Forelimb muscle (tissue), 1 donor: ENCODE data around the gene VIPAS39. TPM values are rescaled to one million over a fixed set of nuclear protein-coding genes. Genes with fewer than 3 reads are reported as not detected.
"Not testable (repeated sequence)": the region's sequence is repeated elsewhere in the genome, so short reads cannot be mapped to it uniquely, and the experiment has no call there.

ENCODE experiments used
- DNase-seq: peaks from one replicate; pipeline ENCODE4 v3.0.0-alpha.2; 2013; ENCODE audit warnings: low read depth
- polyA plus RNA-seq: library from polyadenylated mRNA; unstranded; fragments of 120-200 nt; gene quantifications from one replicate; pipeline ENCODE4 v1.2.1, GENCODE V29; 2013; ENCODE audit not compliant: insufficient read length

The VIPAS39 gene
- polyA plus RNA-seq, 1 donor, result 23.9 TPM

DNA sequence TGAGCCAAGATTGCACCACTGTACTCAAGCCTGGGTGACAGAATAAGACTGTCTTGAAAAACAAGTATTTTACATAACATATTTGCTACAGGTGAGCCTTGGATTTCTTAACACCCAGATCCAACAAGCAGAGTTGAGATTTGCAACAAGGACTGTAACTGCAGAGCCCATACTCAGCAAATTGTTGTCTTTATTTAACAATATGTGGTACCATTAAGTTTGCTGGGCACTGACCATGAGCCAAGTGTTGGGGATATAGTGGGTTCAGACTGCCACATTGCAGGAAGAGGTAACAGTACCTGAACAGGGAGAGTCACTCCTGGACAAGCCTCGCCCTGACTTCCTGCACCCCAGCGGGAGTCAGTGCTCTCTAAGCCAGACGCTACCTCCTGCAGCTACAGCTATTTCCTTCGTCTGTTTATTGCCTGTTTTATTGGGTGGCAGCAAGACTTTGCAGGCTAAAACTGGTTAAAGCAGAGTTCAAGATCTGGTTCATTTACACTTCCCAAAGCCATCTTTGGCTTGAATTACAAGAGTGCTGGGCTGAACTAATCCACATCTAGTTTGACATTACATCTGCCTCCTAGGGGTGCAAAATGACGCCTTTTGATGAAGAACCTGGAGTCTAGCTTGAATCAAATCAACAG is 12.9 kb upstream of the VIPAS39 start:
- no peak for DNase-seq

DNA sequence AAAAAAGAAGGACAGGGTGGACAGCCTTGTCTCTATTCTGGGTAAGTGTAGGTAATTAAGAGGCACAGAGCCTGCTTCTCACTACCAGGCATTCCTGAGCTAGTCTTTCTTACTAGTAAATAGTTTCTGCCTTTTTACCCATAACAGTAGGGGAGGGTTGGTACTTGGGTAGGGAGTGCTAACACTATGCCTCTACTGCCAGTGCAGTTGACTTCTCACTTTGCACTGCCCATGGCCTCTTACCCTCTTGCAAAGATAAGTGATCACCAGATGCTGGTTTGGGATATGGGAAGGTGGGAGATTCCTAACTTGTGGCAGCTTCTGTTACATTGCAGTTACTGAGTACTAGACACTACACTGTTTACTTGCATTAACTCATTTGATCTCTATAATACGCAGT is 12.1 kb upstream of the VIPAS39 start:
- DNase-seq, result no peak

DNA sequence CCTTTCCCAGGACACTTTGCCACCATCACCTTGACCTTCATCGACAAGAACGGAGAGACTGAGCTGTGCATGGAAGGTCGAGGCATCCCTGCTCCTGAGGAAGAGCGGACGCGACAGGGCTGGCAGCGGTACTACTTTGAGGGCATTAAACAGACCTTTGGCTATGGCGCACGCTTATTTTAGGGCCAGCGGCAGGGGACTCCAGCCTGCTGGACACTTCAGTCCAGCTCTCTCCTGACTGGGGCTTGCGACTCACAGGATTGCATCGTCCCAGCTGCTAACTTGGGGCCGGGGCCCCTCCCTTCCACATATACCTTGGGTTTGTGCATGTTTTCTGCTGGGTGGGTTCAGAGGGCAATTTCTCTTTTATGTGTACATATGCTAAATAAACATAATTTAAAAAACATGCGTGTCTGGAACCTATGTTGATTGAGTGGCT is 11.7 kb upstream of the VIPAS39 start:
- no peak for DNase-seq

DNA sequence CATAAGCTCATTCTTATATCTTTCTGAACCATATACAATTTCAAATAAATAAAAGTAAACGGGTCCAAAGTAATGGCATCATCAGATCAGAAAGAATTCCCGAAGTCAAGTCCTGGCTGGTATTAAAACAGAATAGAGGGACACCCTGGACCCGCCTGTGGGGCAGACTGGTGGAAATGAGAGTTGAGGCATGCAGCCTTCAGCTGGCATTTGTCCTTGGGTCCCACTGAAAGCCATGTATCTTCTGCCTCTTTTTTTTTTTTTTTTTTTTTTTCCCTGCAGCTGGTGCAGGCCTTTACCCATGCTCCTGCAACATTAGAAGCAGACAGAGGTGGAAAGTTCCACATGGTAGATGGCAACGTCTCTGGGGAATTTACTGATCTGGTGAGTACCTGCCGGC is 10.4 kb upstream of the VIPAS39 start:
- no peak for DNase-seq

DNA sequence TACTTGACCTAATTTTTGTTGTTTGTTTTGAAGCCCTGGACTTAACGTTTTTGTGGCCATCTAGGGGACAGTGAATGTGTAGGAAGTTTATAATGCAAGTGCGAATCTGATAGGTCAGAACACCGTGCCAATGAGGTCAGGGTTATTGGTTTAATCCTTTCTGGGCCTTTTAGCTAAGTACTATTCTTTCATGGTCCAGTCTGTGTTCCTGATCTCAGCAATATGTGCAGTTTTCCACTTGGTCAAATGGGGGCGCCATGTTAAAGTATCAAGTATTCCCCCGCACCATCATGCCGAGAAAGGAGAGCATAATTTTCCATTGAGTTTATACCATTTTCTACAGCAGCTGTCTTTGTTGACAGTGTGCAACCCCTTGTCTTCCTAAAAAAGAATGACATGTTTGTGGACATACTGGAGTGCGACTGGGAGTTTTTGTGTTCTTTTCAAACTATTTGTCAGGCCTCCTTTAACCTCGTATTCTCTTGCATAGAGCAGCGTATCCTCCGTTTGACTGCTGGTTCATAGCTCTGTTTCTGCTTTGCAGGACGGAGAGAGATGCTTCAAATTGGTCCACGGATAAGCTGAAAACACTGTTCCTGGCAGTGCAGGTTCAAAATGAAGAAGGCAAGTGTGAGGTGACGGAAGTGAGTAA is 1.8 kb upstream of the VIPAS39 start:
- DNase-seq, result no peak

DNA sequence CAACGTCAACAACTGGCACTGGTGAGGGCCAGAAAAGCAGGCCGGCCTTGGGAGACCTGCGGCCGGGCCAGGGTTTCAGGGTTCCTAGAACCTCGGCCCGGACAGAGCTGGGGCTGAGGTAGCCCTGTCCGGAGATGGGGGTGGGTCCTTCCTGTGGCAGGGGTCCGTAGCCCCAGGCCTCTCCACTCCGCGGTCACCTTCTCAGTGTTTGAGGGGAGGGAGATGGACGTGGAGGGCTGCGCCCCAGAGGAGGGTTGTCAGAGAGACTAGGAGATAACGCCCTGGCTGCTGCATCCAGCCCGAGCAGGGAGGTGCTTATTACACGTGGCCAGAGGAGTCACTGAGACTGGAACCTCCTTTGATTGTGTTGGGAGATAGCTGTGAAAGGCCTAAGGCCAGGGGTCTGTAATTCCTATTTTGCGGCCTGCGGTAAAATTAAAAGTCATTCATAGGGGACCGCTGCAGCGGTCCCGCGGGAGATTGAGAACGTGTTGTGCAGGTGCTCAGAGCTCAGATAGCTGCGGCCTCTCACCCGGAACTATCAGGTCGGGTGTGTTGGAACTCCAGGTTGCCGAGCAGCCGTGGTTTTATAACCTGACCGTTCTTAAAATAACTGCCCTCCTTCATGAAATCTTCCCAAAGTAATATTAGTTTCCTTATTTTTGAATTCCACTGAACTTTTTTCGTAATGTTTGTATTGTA is 999 bp upstream of the VIPAS39 start:
- no peak for DNase-seq

DNA sequence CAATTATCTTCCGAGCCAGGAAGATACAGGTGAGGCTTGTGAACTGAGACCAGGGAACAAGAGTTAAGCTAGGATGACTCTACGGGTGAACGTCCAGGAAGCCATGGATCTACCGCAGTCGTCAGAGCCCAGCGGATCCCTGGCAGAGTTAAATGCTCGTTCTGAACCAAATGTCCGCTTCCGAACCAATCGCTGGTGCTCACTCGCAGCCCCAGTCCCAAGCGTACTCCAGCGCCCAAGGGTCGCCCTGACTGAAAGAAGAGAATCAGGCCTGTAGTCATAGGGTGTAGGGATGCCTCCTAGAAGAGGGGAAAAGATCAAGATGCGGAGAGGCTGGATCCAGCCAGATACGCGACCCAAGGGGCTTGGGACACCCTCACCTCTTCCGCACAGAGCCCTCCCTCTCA is 283 bp downstream of the VIPAS39 start:
- DNase-seq, result no peak

DNA sequence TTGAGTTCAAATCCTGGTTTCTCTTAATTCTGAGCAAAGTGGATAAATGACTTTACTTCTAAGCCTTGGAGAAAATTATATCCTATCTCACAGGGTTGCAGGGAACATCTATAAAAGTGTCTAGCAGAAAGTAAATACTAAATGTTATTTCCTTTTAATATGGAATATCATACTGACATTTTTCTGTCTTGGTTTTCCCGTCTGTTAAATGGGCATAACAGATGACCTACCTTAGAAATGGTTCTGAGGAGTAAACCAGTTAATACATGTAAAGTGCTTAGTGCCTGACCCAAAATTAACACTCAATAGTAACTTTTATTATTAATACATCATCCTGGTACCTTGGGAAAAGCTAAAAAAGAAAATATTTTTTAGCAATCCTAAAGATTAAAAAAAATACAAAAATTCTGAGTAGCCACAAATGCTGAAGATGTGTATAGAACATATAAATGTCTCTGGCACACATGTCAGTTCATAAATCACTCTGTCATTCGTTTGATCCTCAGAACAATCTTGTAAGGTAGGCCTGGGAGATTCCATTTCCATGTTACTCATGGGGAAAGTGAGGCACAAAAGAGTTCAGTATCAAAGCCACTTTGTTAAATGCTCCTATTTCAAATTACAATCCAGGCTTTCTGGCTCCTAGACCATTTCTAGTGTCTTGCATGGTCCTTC is 1.3 kb downstream of the VIPAS39 start:
- no peak for DNase-seq

DNA sequence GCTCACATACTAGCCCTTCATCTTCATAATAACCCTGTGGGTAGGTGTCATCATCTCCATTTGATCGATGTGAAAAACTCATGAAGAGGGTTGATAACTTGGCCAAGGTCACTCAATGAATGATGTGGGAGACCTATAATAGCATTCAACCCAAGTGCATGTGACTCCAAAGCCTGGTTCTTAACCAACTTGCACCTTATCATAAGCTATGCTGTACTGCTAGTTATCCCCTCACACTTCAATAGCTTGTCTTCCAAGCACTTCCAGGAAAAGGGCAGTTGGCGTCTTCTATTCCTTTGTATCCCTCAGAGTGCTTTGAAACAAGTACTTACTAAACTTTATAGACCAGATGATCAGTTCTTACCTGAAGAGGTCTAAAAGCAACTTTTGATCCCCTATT is 15.2 kb downstream of the VIPAS39 start:
- DNase-seq, result no peak

DNA sequence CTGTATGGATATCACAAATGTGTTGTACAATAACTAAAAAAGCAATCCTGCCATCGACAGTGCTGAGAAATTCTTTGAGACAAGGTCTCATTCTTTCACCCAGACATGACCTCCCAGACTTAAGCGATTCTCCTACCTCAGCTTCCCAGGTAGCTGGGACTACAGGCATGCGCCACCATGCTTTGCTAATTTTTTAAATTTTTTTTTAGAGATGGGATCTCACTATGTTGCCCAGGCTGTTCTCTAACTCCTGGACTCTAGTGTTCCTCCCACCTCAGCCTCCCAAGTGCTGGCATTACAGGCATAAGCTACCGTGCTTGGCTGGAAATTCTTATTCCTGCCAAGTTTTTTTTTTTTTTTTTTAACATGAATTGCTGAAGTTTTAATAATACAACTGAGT is 17.5 kb downstream of the VIPAS39 start:
- no peak for DNase-seq

DNA sequence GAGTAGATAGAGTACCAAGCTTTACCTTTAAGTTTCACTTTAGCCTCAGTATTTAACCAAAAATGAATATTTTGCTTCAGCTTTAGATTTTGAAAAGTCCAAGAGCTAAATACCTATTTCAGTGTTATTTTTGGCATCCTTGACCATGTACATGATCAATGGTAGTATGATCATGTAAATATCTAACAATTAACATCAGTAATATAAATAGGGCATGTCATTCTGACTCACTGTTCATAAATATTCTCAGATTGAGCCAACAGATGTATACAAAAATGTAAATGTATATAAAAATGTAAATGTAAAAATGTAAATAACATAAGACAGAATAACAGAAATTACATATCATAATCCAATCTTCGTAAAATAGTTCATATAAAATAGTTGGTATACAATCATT is 18.8 kb downstream of the VIPAS39 start:
- no peak for DNase-seq

DNA sequence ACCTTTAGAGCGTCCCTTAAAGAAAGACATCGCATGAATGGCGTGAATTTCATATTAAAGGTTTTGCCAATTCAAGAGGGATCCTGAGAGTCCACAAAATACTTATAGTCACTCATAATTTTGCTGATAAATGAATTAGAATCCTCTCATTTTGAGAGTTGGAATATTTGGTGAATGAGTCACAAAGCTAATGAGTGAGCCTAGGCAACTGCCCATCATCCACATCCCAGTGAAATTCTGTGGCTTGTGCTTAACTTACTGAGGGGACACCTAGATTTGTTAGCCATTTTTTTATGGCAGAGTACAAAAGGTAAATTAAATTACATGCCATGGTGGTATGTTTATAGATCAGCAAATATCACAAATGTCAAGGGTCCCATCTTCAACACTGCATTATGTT is 21.4 kb downstream of the VIPAS39 start:
- no peak for DNase-seq

DNA sequence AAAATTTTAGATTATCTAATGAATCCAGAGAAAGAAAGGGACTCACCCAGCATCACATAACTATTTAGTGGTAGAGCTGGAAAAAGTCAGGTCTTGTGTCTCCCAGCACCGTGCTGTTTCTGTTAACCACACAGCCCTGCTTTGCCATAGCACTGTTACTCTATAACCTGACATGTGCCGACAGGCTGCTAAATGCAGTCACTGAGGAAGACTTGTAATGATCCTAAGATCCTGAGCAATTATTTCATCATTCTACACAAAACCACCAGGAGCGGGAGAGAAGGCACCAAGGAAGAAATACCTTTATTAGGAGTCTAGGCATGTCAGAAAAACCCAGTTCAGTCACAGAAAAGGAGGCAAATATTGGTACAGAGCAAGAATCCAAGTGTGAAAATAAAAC is 31.0 kb downstream of the VIPAS39 start:
- no peak for DNase-seq

DNA sequence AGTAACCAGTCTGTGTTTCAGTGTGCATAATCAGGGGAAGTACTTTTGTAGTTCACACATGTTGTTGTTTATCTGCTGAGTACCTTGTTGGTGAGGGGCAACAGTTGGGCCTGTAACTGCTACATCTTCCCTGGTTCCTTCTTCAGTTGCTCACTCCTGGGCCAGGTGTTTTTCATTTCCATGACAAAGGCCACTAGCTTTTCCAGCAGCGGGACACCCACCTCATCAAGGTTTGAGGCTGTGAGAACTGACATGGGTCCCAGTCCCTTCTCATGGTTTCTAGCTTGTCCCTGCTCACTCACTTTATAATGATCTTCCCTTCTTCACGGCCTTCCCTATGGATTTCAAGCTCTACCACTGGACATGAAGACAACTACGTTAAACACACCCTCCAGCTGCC is 32.5 kb downstream of the VIPAS39 start:
- DNase-seq, result no peak

DNA sequence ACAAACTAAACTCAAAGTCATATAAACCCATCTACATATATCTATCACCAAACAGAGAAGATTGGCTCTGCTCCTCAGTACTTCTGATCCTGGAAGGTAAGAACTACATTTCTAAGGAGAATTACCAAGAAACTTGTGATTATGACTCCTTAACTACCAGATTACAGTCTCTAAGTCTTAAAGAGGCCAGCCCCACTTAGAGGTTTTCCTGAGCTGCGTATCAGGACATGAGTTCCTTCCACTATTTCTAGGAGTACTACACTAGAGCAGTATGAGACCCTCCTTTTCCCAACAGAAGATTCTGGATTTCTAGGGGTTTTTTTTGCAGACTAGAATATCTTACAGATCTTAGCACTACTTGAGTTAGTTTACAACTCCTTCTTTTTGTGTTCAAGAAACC is 34.0 kb downstream of the VIPAS39 start, which contains the start of gene NOXRED1:
Gene NOXRED1, minus strand, starts transcription at position 101 of the 400 bp plus-strand sequence. CDS start 634 bp downstream, outside the sequence.
- DNase-seq, result no peak

DNA sequence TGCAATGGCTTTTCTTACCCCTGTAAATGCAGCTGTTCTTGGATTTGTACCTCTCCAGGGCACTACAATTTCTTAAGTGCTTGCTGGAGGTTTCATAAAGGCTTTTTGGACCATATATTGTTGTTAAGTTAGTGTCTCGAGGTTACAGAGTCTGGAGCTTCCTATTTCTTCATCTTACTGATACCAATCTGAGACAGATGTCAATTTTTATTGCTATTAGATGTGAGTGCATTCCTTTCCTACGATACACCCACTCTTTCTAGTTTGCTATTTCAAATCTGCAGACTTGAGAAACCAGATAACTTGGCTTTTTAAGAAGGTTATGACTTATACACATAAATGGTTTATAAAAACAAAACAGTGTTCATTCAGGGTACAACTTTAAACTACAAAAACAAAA is 36.2 kb downstream of the VIPAS39 start:
- DNase-seq, result no peak

DNA sequence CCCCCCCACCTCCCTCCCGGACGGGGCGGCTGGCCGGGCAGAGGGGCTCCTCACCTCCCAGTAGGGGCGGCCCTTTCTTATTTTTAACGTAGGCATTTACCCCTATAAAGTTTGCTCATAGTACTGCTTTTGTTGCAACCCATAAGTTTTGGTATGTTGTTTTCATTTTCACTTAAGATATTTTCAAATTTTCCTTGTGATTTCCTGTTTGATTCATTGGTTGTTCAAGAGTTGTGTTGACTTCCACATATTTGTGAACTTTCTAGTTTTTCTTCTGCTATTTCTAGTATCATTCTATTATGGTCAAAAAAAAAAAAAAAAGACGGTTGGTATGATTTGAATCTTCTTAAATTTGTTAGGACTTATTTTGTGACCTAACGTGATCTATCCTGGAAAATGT is 40.6 kb downstream of the VIPAS39 start:
- no peak for DNase-seq

DNA sequence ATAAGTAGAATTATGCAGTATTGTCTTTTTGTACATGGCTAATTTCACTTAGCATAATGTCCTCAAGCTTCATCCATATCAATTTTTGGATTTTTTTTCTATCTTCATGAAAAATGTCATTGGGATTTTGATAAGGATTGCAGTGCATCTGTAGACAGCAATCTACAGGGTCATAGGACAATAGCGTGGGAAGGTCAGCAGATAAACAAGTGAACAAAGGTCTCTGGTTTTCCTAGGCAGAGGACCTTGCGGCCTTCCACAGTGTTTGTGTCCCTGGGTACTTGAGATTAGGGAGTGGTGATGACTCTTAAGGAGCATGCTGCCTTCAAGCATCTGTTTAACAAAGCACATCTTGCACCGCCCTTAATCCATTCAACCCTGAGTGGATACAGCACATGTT is 41.3 kb downstream of the VIPAS39 start:
- DNase-seq, result not testable (repeated sequence)

DNA sequence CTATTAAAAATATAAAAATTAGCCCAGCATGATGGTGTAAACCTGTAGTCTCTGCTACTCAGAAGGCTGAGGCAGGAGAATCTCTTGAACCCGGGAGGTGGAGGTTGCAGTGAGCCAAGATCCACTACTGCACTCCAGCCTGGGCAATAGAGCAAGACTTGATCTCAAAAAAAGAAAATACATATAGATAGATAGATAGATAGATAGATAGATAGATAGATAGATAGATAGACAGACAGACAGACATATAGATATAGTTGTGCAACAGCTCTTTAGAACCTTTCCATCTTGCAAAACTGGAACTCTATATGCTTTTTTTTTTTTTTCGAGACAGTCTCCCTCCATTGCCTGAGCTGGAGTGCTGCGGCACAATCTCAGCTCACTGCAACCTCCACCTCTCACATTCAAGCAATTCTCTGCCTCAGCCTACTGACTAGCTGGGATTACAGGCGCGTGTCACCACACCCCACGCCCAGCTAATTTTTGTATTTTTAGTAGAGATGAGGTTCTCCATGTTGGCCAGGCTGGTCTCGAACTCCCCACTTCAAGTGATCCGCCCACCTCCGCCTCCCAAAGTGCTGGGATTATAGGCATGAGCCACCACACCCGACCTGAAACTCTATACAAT is 41.9 kb downstream of the VIPAS39 start:
- not testable (repeated sequence) for DNase-seq

DNA sequence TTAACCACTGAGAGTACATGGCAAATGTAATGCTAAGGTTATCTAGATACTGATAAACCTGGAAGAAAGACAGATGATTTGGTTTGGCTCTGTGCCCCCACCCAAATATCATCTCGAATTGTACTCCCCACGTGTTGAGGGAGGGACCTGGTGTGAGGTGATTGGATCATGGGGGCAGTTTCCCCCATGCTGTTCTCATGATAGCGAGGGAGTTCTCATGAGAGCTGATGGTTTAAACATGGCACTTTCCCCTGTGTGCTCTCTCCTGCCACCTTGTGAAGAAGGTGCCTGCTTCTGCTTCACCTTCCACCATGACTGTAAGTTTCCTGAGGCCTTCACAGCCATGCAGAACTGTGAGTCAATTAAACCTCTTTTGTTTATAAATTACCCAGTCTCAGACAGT is 48.3 kb downstream of the VIPAS39 start:
- DNase-seq, result no peak

DNA sequence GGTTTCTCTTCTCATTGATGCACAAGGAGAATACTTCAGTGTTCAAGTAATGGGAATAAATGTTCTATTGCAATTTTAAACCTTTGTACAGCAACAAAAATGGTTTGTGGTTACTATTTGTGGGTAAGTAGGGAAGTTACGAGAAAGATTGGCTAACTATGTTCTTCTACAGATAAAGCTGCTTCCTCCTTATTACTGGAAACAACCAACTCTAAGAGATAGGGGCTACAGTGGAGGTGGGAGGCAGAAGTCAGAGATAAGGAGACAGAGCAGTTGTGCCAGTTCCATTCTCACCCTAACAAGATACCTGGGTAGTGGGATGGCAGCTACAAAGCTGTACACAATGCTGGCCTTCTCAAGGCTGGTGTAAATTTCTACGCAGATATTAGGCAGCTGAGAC is 50.2 kb downstream of the VIPAS39 start:
- no peak for DNase-seq

DNA sequence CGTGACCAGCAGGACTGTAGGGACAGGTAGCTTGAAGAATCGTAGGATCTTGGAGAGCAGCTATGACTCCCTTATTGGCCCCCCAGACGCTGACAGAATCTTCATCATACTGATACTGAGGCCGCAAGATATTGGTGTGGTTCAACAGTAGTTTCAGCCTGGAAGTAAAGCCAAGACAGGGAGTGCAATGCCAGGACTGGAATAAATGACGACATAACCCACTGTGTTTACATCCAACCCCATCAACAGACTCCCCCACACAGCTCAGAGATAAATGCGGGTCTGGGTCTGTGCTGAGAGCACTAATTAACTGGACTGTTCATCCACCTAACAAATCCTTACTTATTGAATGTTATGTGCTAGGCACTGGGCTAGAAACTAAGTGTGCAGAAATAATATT is 50.7 kb downstream of the VIPAS39 start:
- DNase-seq, result no peak
